Stimulated activated CD4-positive, alpha-beta T cell treated with anti-CD3 and anti-CD28 coated beads, Interleukin-1b, Interleukin-23, amount 100 ng/mL, for 48 hours (primary cell): ENCODE data around the gene DOK4.

ENCODE experiments used
- DNase-seq: peaks from one replicate; pipeline ENCODE4 v3.0.0-alpha.2; 2020

Gene DOK4

GRCh38 chr16:57518922-57519321 is 32.6 kb upstream of the DOK4 start:
- DNase-seq: no peak

GRCh38 chr16:57518520-57518919 is 32.2 kb upstream of the DOK4 start:
- no peak for DNase-seq

GRCh38 chr16:57517397-57518367 is 31.4 kb upstream of the DOK4 start:
- DNase-seq: no peak

- DNase-seq: no peak
Measured at GRCh38 chr16:57516773-57517172, 30.5 kb upstream of the DOK4 start.

GRCh38 chr16:57516176-57516725 is 30.0 kb upstream of the DOK4 start:
- DNase-seq: no peak

GRCh38 chr16:57514791-57515600 is 28.7 kb upstream of the DOK4 start:
- no peak for DNase-seq

GRCh38 chr16:57514371-57514770 is 28.1 kb upstream of the DOK4 start:
- no peak for DNase-seq

GRCh38 chr16:57513371-57514102 is 27.2 kb upstream of the DOK4 start:
- DNase-seq: no peak

- no peak for DNase-seq
Measured at GRCh38 chr16:57512296-57513001, 26.2 kb upstream of the DOK4 start.

GRCh38 chr16:57510016-57510871 is 24.0 kb upstream of the DOK4 start:
- DNase-seq: no peak

- DNase-seq: no peak
Measured at GRCh38 chr16:57509231-57509923, 23.1 kb upstream of the DOK4 start.

GRCh38 chr16:57508035-57508425 is 21.7 kb upstream of the DOK4 start:
- DNase-seq: no peak

GRCh38 chr16:57507136-57508034 is 21.1 kb upstream of the DOK4 start:
- no peak for DNase-seq

GRCh38 chr16:57505169-57505568 is 18.9 kb upstream of the DOK4 start:
- no peak for DNase-seq

GRCh38 chr16:57504491-57504890 is 18.2 kb upstream of the DOK4 start:
- no peak for DNase-seq

- no peak for DNase-seq
Measured at GRCh38 chr16:57504001-57504400, 17.7 kb upstream of the DOK4 start.

- DNase-seq: no peak
Measured at GRCh38 chr16:57503366-57503765, 17.1 kb upstream of the DOK4 start.

- no peak for DNase-seq
Measured at GRCh38 chr16:57502048-57502775, 15.9 kb upstream of the DOK4 start.

- no peak for DNase-seq
Measured at GRCh38 chr16:57501492-57501891, 15.2 kb upstream of the DOK4 start.
